GM12891 (cell line): ENCODE results near the gene PABPN1L.
"Not testable (repeated sequence)": the region's sequence is repeated elsewhere in the genome, so short reads cannot be mapped to it uniquely, and the experiment has no call there.

Experiments used
- DNase-seq: peaks from one replicate; pipeline ENCODE4 v3.0.0; 2011; ENCODE audit warnings: low spot score; ENCODE audit not compliant: insufficient read length
- FAIRE-seq: peaks from 2 replicates; lab custom pipeline; 2011; peaks lifted over from hg19 to GRCh38; lab: Jason Lieb, UNC
- PAX5 ChIP-seq: IDR thresholded peaks from 2 replicates; pipeline ENCODE4 v1.6.1; 2011; ENCODE audit warnings: low read length, moderate library complexity, mild to moderate bottlenecking; ENCODE audit not compliant: insufficient read depth, severe bottlenecking
- POLR2A ChIP-seq: IDR thresholded peaks from 2 replicates; pipeline ENCODE4 v1.6.1; 2011; ENCODE audit warnings: low read depth, low read length, control low read depth
- POLR2AphosphoS5 ChIP-seq: IDR thresholded peaks from 2 replicates; pipeline ENCODE4 v1.6.1; 2011; ENCODE audit warnings: low read depth, low read length, control low read depth
- POU2F2 ChIP-seq: IDR thresholded peaks from 2 replicates; pipeline ENCODE4 v1.6.1; 2011; ENCODE audit warnings: low read depth, mild to moderate bottlenecking, control low read depth, low read length, moderate library complexity
- SPI1 ChIP-seq: IDR thresholded peaks from 2 replicates; pipeline ENCODE4 v1.6.1; 2011; ENCODE audit warnings: low read depth, low read length, control low read depth
- TAF1 ChIP-seq: IDR thresholded peaks from 2 replicates; pipeline ENCODE4 v1.6.1; 2011; ENCODE audit warnings: low read depth, low read length, control low read depth

The PABPN1L gene

GRCh38 chr16:88834670-88835069 lies 31.8 kb downstream of the PABPN1L start:
- DNase-seq (no peak), FAIRE-seq (no peak)
- TF ChIP-seq PAX5 (no peak), TAF1 (no peak), POLR2A (no peak), POLR2AphosphoS5 (no peak), POU2F2 (no peak), SPI1 (no peak)

- DNase-seq (no peak), FAIRE-seq (no peak)
- TF ChIP-seq SPI1: no peak
These were observed 33.4 kb downstream of the PABPN1L start for GRCh38 chr16:88833086-88833485.

GRCh38 chr16:88831838-88832237 lies 34.6 kb downstream of the PABPN1L start:
- no peak for TF ChIP-seq POLR2A
- TF ChIP-seq TAF1: no peak
- no peak for TF ChIP-seq POLR2AphosphoS5
- no peak for TF ChIP-seq PAX5
- no peak for TF ChIP-seq POU2F2
- TF ChIP-seq SPI1: no peak
- FAIRE-seq (no peak), DNase-seq (no peak)

DNA sequence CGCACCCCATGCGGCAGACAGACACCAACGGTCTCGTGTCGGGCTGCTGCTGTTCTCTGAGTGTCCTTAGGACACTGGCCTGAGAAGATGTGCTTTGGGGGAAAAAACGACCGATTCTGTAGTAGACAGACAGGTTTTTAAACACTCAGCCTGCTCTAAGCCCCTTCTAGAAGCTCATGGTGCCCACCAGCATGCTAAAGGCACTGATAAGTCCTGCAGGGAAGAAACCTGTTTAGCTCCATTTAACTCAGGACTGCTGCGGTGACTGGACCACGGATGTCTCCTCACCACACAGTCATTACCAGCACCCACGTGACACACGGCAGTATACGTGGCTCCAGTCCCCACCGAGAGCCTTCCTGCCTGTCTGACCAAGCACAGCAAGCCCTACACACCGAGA lies 35.7 kb downstream of the PABPN1L start:
- FAIRE-seq (no peak), DNase-seq (no peak)
- TF ChIP-seq SPI1 (no peak), POU2F2 (no peak), PAX5 (no peak), POLR2AphosphoS5 (no peak), POLR2A (no peak), TAF1 (no peak)

- TF ChIP-seq TAF1 (no peak), POLR2A (no peak), POLR2AphosphoS5 (no peak), PAX5 (no peak), SPI1 (no peak)
- FAIRE-seq: no peak
- no peak for DNase-seq
These were observed 36.2 kb downstream of the PABPN1L start for GRCh38 chr16:88830258-88830657.

GRCh38 chr16:88828711-88829110 lies 37.7 kb downstream of the PABPN1L start:
- TF ChIP-seq SPI1 (no peak), PAX5 (no peak), POU2F2 (no peak)
- FAIRE-seq (no peak), DNase-seq (no peak)

GRCh38 chr16:88827727-88828126 lies 38.7 kb downstream of the PABPN1L start:
- FAIRE-seq: no peak
- no peak for TF ChIP-seq SPI1
- no peak for TF ChIP-seq TAF1
- no peak for TF ChIP-seq PAX5
- TF ChIP-seq POU2F2: no peak
- TF ChIP-seq POLR2A: no peak
- no peak for TF ChIP-seq POLR2AphosphoS5
- no peak for DNase-seq

GRCh38 chr16:88826070-88826840 lies 40.2 kb downstream of the PABPN1L start:
- TF ChIP-seq POLR2A (no peak), TAF1 (no peak), SPI1 (no peak)
- DNase-seq: no peak
- no peak for FAIRE-seq

- DNase-seq: no peak
- no peak for FAIRE-seq
- TF ChIP-seq POLR2AphosphoS5 (no peak), PAX5 (no peak), POU2F2 (no peak)
These were observed 41.3 kb downstream of the PABPN1L start for GRCh38 chr16:88825146-88825545.

- DNase-seq (no peak), FAIRE-seq (no peak)
- TF ChIP-seq PAX5 (no peak), POLR2AphosphoS5 (no peak), POLR2A (no peak), TAF1 (no peak)
These were observed 42.0 kb downstream of the PABPN1L start for GRCh38 chr16:88824256-88825077.

- FAIRE-seq: not testable (repeated sequence)
These were observed 42.8 kb downstream of the PABPN1L start for GRCh38 chr16:88823646-88824045.

More at GRCh38 chr16:88823646-88824045, 42.8 kb downstream of the PABPN1L start:
- not testable (repeated sequence) for DNase-seq
